Fibroblast of lung (primary cell): ENCODE results near the gene DMGDH. TPM values are rescaled to one million over a fixed set of nuclear protein-coding genes. Genes with fewer than 3 reads are reported as not detected.

Experiments used
- DNase-seq, 2 donors: peaks; one replicate each; pipeline versions ENCODE4 v3.0.0 to v3.0.0-alpha.2; 2010; ENCODE audit warnings: low read depth in 2 of 2
- H2AFZ ChIP-seq: 2 replicates; pipeline ENCODE4 v1.5.1; 2012; ENCODE audit warnings: low read length, control low read depth, inconsistent platforms
- H3K27ac ChIP-seq: 2 replicates; pipeline ENCODE4 v1.5.1; 2011; ENCODE audit warnings: low read length, control low read depth; ENCODE audit not compliant: insufficient read depth
- H3K27me3 ChIP-seq: 2 replicates; pipeline ENCODE4 v1.5.1; 2011; ENCODE audit warnings: mild to moderate bottlenecking, low read length; ENCODE audit not compliant: control insufficient read depth, insufficient read depth
- H3K36me3 ChIP-seq: 2 replicates; pipeline ENCODE4 v1.5.1; 2011; ENCODE audit warnings: low read length; ENCODE audit not compliant: control insufficient read depth, insufficient read depth
- H3K4me1 ChIP-seq: 2 replicates; pipeline ENCODE4 v1.5.1; 2011; ENCODE audit warnings: low read length; ENCODE audit not compliant: control insufficient read depth, insufficient read depth; ENCODE audit errors: extremely low read depth
- H3K4me2 ChIP-seq: 2 replicates; pipeline ENCODE4 v1.5.1; 2011; ENCODE audit warnings: low read length, control low read depth; ENCODE audit not compliant: insufficient read depth; ENCODE audit errors: extremely low read depth
- H3K4me3 ChIP-seq, 4 experiments: fragments of 200-600 bp in 1 of 4; sonication (generic) in 1 of 4; replicated peaks in 1 of 4; 2 replicates each; pipeline ENCODE4 v1.5.1; 2011 to 2016; ENCODE audit warnings: low read length in 4 of 4, low read depth in 3 of 4, mild to moderate bottlenecking in 3 of 4, control low read depth in 2 of 4, inconsistent platforms in 1 of 4, mixed read lengths in 1 of 4; ENCODE audit not compliant: insufficient read depth in 1 of 4; ENCODE audit errors: control extremely low read depth in 1 of 4
- H3K79me2 ChIP-seq: 2 replicates; pipeline ENCODE4 v1.5.1; 2012; ENCODE audit warnings: mild to moderate bottlenecking, low read length, inconsistent platforms; ENCODE audit not compliant: control insufficient read depth, insufficient read depth
- H3K9ac ChIP-seq: 2 replicates; pipeline ENCODE4 v1.5.1; 2011; ENCODE audit warnings: mild to moderate bottlenecking, low read length, control low read depth; ENCODE audit not compliant: insufficient read depth
- H3K9me3 ChIP-seq: 2 replicates; pipeline ENCODE4 v1.5.1; 2012; ENCODE audit warnings: low read depth, low read length; ENCODE audit not compliant: control insufficient read depth, insufficient read depth
- H4K20me1 ChIP-seq: 2 replicates; pipeline ENCODE4 v1.5.1; 2011; ENCODE audit warnings: low read length; ENCODE audit not compliant: control insufficient read depth, insufficient read depth; ENCODE audit errors: extremely low read depth
- CTCF ChIP-seq, 2 donors: IDR thresholded peaks in 1 of 2; conservative IDR thresholded peaks in 1 of 2; 1 replicate in 1 of 2; 2 replicates in 1 of 2; pipeline ENCODE4 v1.5.1; 2011 to 2012; ENCODE audit warnings: low read length in 2 of 2, control low read depth in 1 of 2, inconsistent platforms in 1 of 2, low read depth in 1 of 2, mild to moderate bottlenecking in 1 of 2
- EZH2 ChIP-seq: IDR thresholded peaks from 2 replicates; pipeline ENCODE4 v1.5.1; 2012; ENCODE audit warnings: low read length, control low read depth, mild to moderate bottlenecking; ENCODE audit errors: missing control alignments
- polyA plus RNA-seq, 2 donors: library from polyadenylated mRNA; depleted of rRNA in 1 of 2; stranded (reverse) in 1 of 2; unstranded in 1 of 2; fragments of >200 nt; gene quantifications; 2 replicates each; pipeline ENCODE4 v1.2.1, GENCODE V29; 2011 to 2012; ENCODE audit warnings: missing spikeins in 1 of 2
- total RNA-seq: library from RNA; depleted of rRNA; stranded (reverse); fragments of >200 nt; gene quantifications from 2 replicates; pipeline ENCODE4 v1.2.1, GENCODE V29; 2014

Gene DMGDH
- total and polyA plus RNA-seq, 2 donors (not counting 1 experiment from before 2014, with no cell fraction given) = 0.89 to 7.9 TPM

- Histone ChIP-seq H3K4me1 (no peaks in the 10 kb centered on the region), H3K79me2 (no peaks in the 10 kb centered on the region), H3K27me3 (peaks cover 22% of the 10 kb centered on the region), H3K36me3 (no peaks in the 10 kb centered on the region), H3K9ac (no peak within 1 kb of the TSS), H3K9me3 (no peaks in the 10 kb centered on the region), H3K4me3 (peak within 1 kb of the TSS in 1 of 4 experiments; percentile 17), H4K20me1 (no peaks in the 10 kb centered on the region), H3K27ac (no peak within 1 kb of the TSS), H3K4me2 (no peak within 1 kb of the TSS), H2AFZ (no peak within 1 kb of the TSS)
- TF ChIP-seq EZH2 = peak; percentile 65
- TF ChIP-seq CTCF (conservative IDR thresholded peaks at IDR 0.05 in 1 of 2, IDR thresholded peaks at IDR 0.05 in 1 of 2; ENCODE audit: low read depth in 1 of 2, low read length in 2 of 2) = no peak
- DNase-seq = no peak
These were observed 42.0 kb upstream of the DMGDH start, which contains the start of gene BHMT for GRCh38 chr5:79111387-79111959. Gene BHMT (plus strand): TSS chr5:79111809. CDS start chr5:79111886, 77 bp downstream.

- TF ChIP-seq CTCF (conservative IDR thresholded peaks at IDR 0.05 in 1 of 2, IDR thresholded peaks at IDR 0.05 in 1 of 2; ENCODE audit: low read depth in 1 of 2, low read length in 2 of 2) (peak; percentile 27 to 28), EZH2 (no peak)
- Histone ChIP-seq H4K20me1 (no peaks in the 10 kb centered on the region), H3K36me3 (no peaks in the 10 kb centered on the region), H3K4me3 (no peak overlapping the region), H3K27ac (no peak overlapping the region), H3K9me3 (no peaks in the 10 kb centered on the region), H3K27me3 (peaks cover 20% of the 10 kb centered on the region), H3K4me1 (no peaks in the 10 kb centered on the region), H3K79me2 (no peaks in the 10 kb centered on the region), H3K4me2 (no peak overlapping the region), H3K9ac (no peak overlapping the region), H2AFZ (no peak overlapping the region)
- DNase-seq = no peak
These were observed 40.3 kb upstream of the DMGDH start for GRCh38 chr5:79109527-79110492.

GRCh38 chr5:79108792-79109191, 39.3 kb upstream of the DMGDH start:
- DNase-seq = no peak
- no peak overlapping the region for H3K27ac ChIP-seq
- H3K4me2 ChIP-seq = no peak overlapping the region
- no peak overlapping the region for H3K4me3 ChIP-seq
- H3K79me2 ChIP-seq = no peaks in the 10 kb centered on the region
- no peaks in the 10 kb centered on the region for H3K4me1 ChIP-seq
- H3K9ac ChIP-seq = no peak overlapping the region
- no peak overlapping the region for H2AFZ ChIP-seq
- no peaks in the 10 kb centered on the region for H3K36me3 ChIP-seq
- H4K20me1 ChIP-seq = no peaks in the 10 kb centered on the region
- H3K9me3 ChIP-seq = no peaks in the 10 kb centered on the region
- H3K27me3 ChIP-seq = peaks cover 20% of the 10 kb centered on the region
- TF ChIP-seq EZH2 (no peak), CTCF (conservative IDR thresholded peaks at IDR 0.05 in 1 of 2, IDR thresholded peaks at IDR 0.05 in 1 of 2; ENCODE audit: low read depth in 1 of 2, low read length in 2 of 2) (no peak)
